NCI-H446 treated with DMSO at 0.1 percent for 48 hours (cell line): ENCODE data around the gene SLC25A41.

Source experiments
- DNase-seq: peaks from one replicate; lab custom pipeline; 2025; lab: John Stamatoyannopoulos, UW

The SLC25A41 gene

GRCh38 chr19:6433663-6434062 lies at the start of gene SLC25A41:
TSS of gene SLC25A41 (minus strand) at chr19:6433763. CDS start at chr19:6433693, 70 bp downstream.
- no peak for DNase-seq

- no peak for DNase-seq
Measured at GRCh38 chr19:6483235-6483634, 49.7 kb upstream of the SLC25A41 start.

- no peak for DNase-seq
Measured at GRCh38 chr19:6482343-6482686, 48.8 kb upstream of the SLC25A41 start.

- no peak for DNase-seq
Measured at GRCh38 chr19:6481541-6482342, 48.2 kb upstream of the SLC25A41 start, which contains the start of gene DENND1C. TSS of gene DENND1C (minus strand) at chr19:6481787. CDS start at chr19:6481695, 92 bp downstream.

- no peak for DNase-seq
Measured at GRCh38 chr19:6480848-6481415, 47.4 kb upstream of the SLC25A41 start.

GRCh38 chr19:6479836-6480398 lies 46.4 kb upstream of the SLC25A41 start:
- DNase-seq = no peak

GRCh38 chr19:6478815-6479214 lies 45.3 kb upstream of the SLC25A41 start:
- no peak for DNase-seq

- DNase-seq = no peak
Measured at GRCh38 chr19:6476896-6477431, 43.4 kb upstream of the SLC25A41 start.

GRCh38 chr19:6476155-6476895 lies 42.8 kb upstream of the SLC25A41 start:
- DNase-seq = no peak

GRCh38 chr19:6475321-6476108 lies 42.0 kb upstream of the SLC25A41 start:
- DNase-seq = no peak

GRCh38 chr19:6473647-6474046 lies 40.1 kb upstream of the SLC25A41 start:
- DNase-seq = no peak

- no peak for DNase-seq
Measured at GRCh38 chr19:6472713-6473112, 39.1 kb upstream of the SLC25A41 start.

- DNase-seq = no peak
Measured at GRCh38 chr19:6471076-6471475, 37.5 kb upstream of the SLC25A41 start.

GRCh38 chr19:6470173-6470572 lies 36.6 kb upstream of the SLC25A41 start:
- DNase-seq = no peak

GRCh38 chr19:6467384-6467783 lies 33.8 kb upstream of the SLC25A41 start:
- DNase-seq = no peak

- DNase-seq = no peak
Measured at GRCh38 chr19:6466526-6467248, 33.1 kb upstream of the SLC25A41 start.

GRCh38 chr19:6465663-6466062 lies 32.1 kb upstream of the SLC25A41 start:
- no peak for DNase-seq

- no peak for DNase-seq
Measured at GRCh38 chr19:6465006-6465405, 31.4 kb upstream of the SLC25A41 start.

GRCh38 chr19:6464070-6464873 lies 30.7 kb upstream of the SLC25A41 start, which contains the start of gene CRB3:
TSS of gene CRB3 (plus strand) at chr19:6464271. CDS start at chr19:6464702, 431 bp downstream.
- no peak for DNase-seq
